NCI-H187 (cell line): ENCODE results near the gene SUGP1.
"Not testable (repeated sequence)": the region's sequence is repeated elsewhere in the genome, so short reads cannot be mapped to it uniquely, and the experiment has no call there.

Experiments
- DNase-seq, 2 experiments: peaks; one replicate each; lab custom pipeline; 2025; lab: John Stamatoyannopoulos, UW

Gene SUGP1

GRCh38 chr19:19263886-19264487 lies 56.3 kb downstream of the SUGP1 start:
- DNase-seq: no peak

- no peak for DNase-seq
Observed at GRCh38 chr19:19262190-19263057, 57.9 kb downstream of the SUGP1 start.

GRCh38 chr19:19261350-19262189 lies 58.7 kb downstream of the SUGP1 start:
- no peak for DNase-seq

- no peak for DNase-seq
Observed at GRCh38 chr19:19260417-19261214, 59.7 kb downstream of the SUGP1 start.

- DNase-seq: no peak
Observed at GRCh38 chr19:19259741-19260140, 60.6 kb downstream of the SUGP1 start.

GRCh38 chr19:19258589-19259338 lies 61.5 kb downstream of the SUGP1 start:
- no peak for DNase-seq

- no peak for DNase-seq
Observed at GRCh38 chr19:19257836-19258588, 62.3 kb downstream of the SUGP1 start.

GRCh38 chr19:19257137-19257536 lies 63.2 kb downstream of the SUGP1 start:
- DNase-seq: no peak

GRCh38 chr19:19256072-19256969 lies 64.0 kb downstream of the SUGP1 start:
- no peak for DNase-seq

GRCh38 chr19:19253409-19253808 lies 66.9 kb downstream of the SUGP1 start:
- DNase-seq: not testable (repeated sequence)

- no peak for DNase-seq
Observed at GRCh38 chr19:19250196-19250801, 70.0 kb downstream of the SUGP1 start.

GRCh38 chr19:19240476-19240875 lies 79.8 kb downstream of the SUGP1 start:
- DNase-seq: no peak

GRCh38 chr19:19239675-19240074 lies 80.6 kb downstream of the SUGP1 start:
- no peak for DNase-seq

- no peak for DNase-seq
Observed at GRCh38 chr19:19238126-19238894, 82.0 kb downstream of the SUGP1 start.

- DNase-seq: no peak
Observed at GRCh38 chr19:19236173-19236572, 84.1 kb downstream of the SUGP1 start.

GRCh38 chr19:19234220-19234816 lies 86.0 kb downstream of the SUGP1 start:
- no peak for DNase-seq

- DNase-seq: no peak
Observed at GRCh38 chr19:19232261-19232721, 88.0 kb downstream of the SUGP1 start.
